A549 (cell line): ENCODE measurements around the gene S100A1.

Experiments
- CTCF ChIP-seq: fragments of >200 bp; sonication (Bioruptor Twin); formaldehyde crosslinking; IDR thresholded peaks from 3 replicates; pipeline ENCODE4 v1.5.1; 2016
- HDAC2 ChIP-seq: fragments of 200-600 bp; sonication (generic); IDR thresholded peaks from 2 replicates; pipeline ENCODE4 v1.6.1; 2016
- SMC3 ChIP-seq: fragments of >200 bp; sonication (Bioruptor Twin); formaldehyde crosslinking; IDR thresholded peaks from 3 replicates; pipeline ENCODE4 v1.6.1; 2018; ENCODE audit warnings: inconsistent platforms

DNA sequence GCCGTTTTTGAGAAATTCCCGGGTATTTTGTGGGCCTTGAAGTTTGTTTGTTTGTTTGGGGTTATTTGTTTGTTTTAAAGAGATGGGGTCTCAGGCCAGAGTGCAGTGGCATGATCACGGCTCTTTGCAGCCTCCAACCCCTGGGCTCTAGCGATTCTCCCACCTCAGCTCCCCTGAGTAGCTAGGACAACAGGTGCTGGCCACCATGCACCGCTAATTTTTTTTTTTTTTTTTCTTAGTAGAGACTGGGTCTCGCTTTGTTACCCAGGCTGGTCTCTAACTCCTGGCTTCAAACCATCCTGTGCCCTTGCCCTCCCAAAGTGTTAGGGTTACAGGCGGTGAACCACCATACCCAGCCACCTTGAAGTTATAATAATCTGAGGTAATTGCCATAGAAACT is 7.6 kb downstream of the S100A1 start:
- TF ChIP-seq HDAC2 (no peak), CTCF (no peak), SMC3 (no peak)
